ENCODE measurements around the gene CAVIN4. TPM values are rescaled to one million over a fixed set of nuclear protein-coding genes. Genes with fewer than 3 reads are reported as not detected.

Gene CAVIN4
- total and polyA plus RNA-seq, 9 of the 15 experiments (the other 6 are each of a cell fraction or from before 2014, with no cell fraction given) = 0.06 to 0.29 (median 0.18) TPM

DNA sequence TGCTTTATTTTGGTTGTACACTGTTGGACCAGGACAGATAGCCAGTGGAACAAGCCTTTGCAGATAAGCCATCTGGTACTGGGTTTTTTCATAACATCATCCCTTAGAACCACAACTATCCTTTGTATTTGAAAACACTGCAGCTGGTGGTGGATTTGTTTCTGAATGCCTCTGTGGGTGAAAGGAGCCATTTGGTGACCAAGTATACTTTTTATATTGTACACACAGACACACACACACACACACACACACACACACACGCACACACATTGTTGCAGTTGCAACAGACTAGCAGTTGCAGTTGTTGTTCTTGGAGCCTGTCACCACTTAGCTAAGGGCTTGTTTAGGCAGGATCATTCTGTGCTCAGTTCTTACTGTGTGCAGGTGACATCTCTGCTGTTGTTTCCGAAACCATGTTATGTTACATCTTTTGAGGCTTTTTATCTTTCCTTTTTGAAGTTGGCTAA, 22.9 kb upstream of the CAVIN4 start:
- no TSS peak for BruUV-seq (replicated peaks)
- in situ Hi-C loops (cut with MboI) (no loop called here), intact Hi-C loops (cut with micrococcal nuclease) (no loop called here)
- Histone ChIP-seq H3K9me3 (replicated peaks; ENCODE audit: control insufficient read depth, insufficient read depth, low read depth, low read length) (no peaks in the 10 kb centered on the region), H3K36me3 (ENCODE audit: control insufficient read depth, insufficient read depth, low read length) (no peaks in the 10 kb centered on the region), H3K4me3 (no peak overlapping the region), H2AFZ (ENCODE audit: low read depth, low read length) (no peak overlapping the region), H3K79me2 (ENCODE audit: control insufficient read depth, insufficient read depth, low read length) (no peaks in the 10 kb centered on the region), H3K27me3 (ENCODE audit: control insufficient read depth in 2 of 2, insufficient read depth in 2 of 2, low read length in 2 of 2) (no peaks in the 10 kb centered on the region), H3K4me2 (ENCODE audit: insufficient read depth, low read length) (no peak overlapping the region), H3K27ac (ENCODE audit: extremely low read depth, low read depth, low read length) (no peak overlapping the region), H4K20me1 (replicated peaks; ENCODE audit: control insufficient read depth, insufficient read depth, low read length) (no peaks in the 10 kb centered on the region), H3K4me1 (replicated peaks in 1 of 2; ENCODE audit: control insufficient read depth in 2 of 2, insufficient read depth in 2 of 2, low read length in 2 of 2) (no peaks in the 10 kb centered on the region), H3K9me1 (ENCODE audit: control insufficient read depth, insufficient read depth, low read length) (no peaks in the 10 kb centered on the region), H3K9ac (ENCODE audit: insufficient read depth in 1 of 2, low read depth in 2 of 2, low read length in 2 of 2) (no peak overlapping the region)
- TF ChIP-seq KDM5B (IDR thresholded peaks at IDR 0.05; ENCODE audit: insufficient replicate concordance, low read depth, low read length) = no peak
- no peak for TF ChIP-seq ATF6 (CRISPR knock-in tag; IDR thresholded peaks at IDR 0.05)
- TF ChIP-seq MED1 (CRISPR knock-in tag; IDR thresholded peaks at IDR 0.05; ENCODE audit: borderline replicate concordance) = no peak
- TF ChIP-seq RBM22 (IDR thresholded peaks at IDR 0.05; ENCODE audit: low read depth, low read length, poor library complexity, severe bottlenecking) = no peak
- no peak for TF ChIP-seq ZC3H11A (IDR thresholded peaks at IDR 0.05; ENCODE audit: low read depth, low read length)
- TF ChIP-seq NELFE (IDR thresholded peaks at IDR 0.05; ENCODE audit: insufficient read depth, insufficient read length) = no peak
- TF ChIP-seq POLR2AphosphoS2 (IDR thresholded peaks at IDR 0.05; ENCODE audit: low read length) = no peak
- no peak for TF ChIP-seq HOXB6 (CRISPR knock-in tag; IDR thresholded peaks at IDR 0.05; ENCODE audit: borderline replicate concordance)
- TF ChIP-seq ZNF217 (CRISPR knock-in tag; IDR thresholded peaks at IDR 0.05) = no peak
- no peak for TF ChIP-seq RAD51 (IDR thresholded peaks at IDR 0.05; ENCODE audit: borderline replicate concordance, low read depth)
- WGBS (ENCODE audit: insufficient coverage, low coverage, missing lambda C conversion rate) = 4% methylated on average over 2 of the region's 2 CpGs
- POLR2A ChIA-PET = no interaction called here
- no peak for DNase-seq (ENCODE audit: extremely low read depth in 1 of 4, low spot score in 3 of 4)
- no peak for ATAC-seq
- FAIRE-seq = no peak
- CTCF ChIA-PET (ENCODE audit: low intra/inter-chr PET ratio) = no interaction called here
